Effector memory CD8-positive, alpha-beta T cell (primary cell): ENCODE results near the gene ZMYND8.
A peak's percentile ranks its signal among the peaks of the same experiment; 100 is the strongest.

Experiments
- ATAC-seq: fragments of 150-1000 bp; cut with Tn5 transposase; replicated peaks from 2 replicates; pipeline ENCODE4 v1.10.0; 2021; ENCODE audit warnings: mild to moderate bottlenecking, moderate library complexity
- DNase-seq, 3 experiments: peaks; one replicate each; pipeline ENCODE4 v3.0.0; 2021
- H3K27ac Mint-ChIP-seq, 2 donors: one replicate each; pipeline ENCODE4 v1.8.0; 2022; ENCODE audit warnings: mild to moderate bottlenecking in 2 of 2, mixed read lengths in 2 of 2, moderate library complexity in 2 of 2
- H3K27me3 Mint-ChIP-seq, 2 donors: one replicate each; pipeline ENCODE4 v1.8.0; 2022; ENCODE audit warnings: mixed read lengths in 2 of 2
- H3K36me3 Mint-ChIP-seq: one replicate; pipeline ENCODE4 v1.8.0; 2022; ENCODE audit warnings: mild to moderate bottlenecking, moderate library complexity, mixed read lengths; ENCODE audit not compliant: insufficient read depth
- H3K4me1 Mint-ChIP-seq, 2 donors: one replicate each; pipeline ENCODE4 v1.8.0; 2022; ENCODE audit warnings: low read depth in 2 of 2, mixed read lengths in 2 of 2
- H3K4me3 Mint-ChIP-seq, 2 donors: one replicate each; pipeline ENCODE4 v1.8.0; 2022; ENCODE audit warnings: mild to moderate bottlenecking in 2 of 2, mixed read lengths in 2 of 2, moderate library complexity in 2 of 2
- H3K9me3 Mint-ChIP-seq, 2 donors: one replicate each; pipeline ENCODE4 v1.8.0; 2022; ENCODE audit warnings: mixed read lengths in 2 of 2

Gene ZMYND8

GRCh38 chr20:47326658-47327268, 29.7 kb downstream of the ZMYND8 start:
- H3K4me3 Mint-ChIP-seq: no peak overlapping the region
- DNase-seq (no peak), ATAC-seq (no peak)
- peaks cover 12% of the 10 kb centered on the region for H3K36me3 Mint-ChIP-seq
- no peaks in the 10 kb centered on the region for H3K9me3 Mint-ChIP-seq
- no peaks in the 10 kb centered on the region for H3K27me3 Mint-ChIP-seq
- H3K27ac Mint-ChIP-seq: peak overlapping the region in 1 of 2 donors; percentile 12
- peaks cover 31 to 59% of the 10 kb centered on the region in 2 donors for H3K4me1 Mint-ChIP-seq

GRCh38 chr20:47325242-47325641, 31.3 kb downstream of the ZMYND8 start:
- peak overlapping the region; percentile 27 to 70 for H3K27ac Mint-ChIP-seq
- no peaks in the 10 kb centered on the region for H3K27me3 Mint-ChIP-seq
- no peak overlapping the region for H3K4me3 Mint-ChIP-seq
- ATAC-seq: no peak
- peaks cover 7% of the 10 kb centered on the region for H3K36me3 Mint-ChIP-seq
- peaks cover 31 to 54% of the 10 kb centered on the region in 2 donors for H3K4me1 Mint-ChIP-seq
- H3K9me3 Mint-ChIP-seq: no peaks in the 10 kb centered on the region
- no peak for DNase-seq

DNA sequence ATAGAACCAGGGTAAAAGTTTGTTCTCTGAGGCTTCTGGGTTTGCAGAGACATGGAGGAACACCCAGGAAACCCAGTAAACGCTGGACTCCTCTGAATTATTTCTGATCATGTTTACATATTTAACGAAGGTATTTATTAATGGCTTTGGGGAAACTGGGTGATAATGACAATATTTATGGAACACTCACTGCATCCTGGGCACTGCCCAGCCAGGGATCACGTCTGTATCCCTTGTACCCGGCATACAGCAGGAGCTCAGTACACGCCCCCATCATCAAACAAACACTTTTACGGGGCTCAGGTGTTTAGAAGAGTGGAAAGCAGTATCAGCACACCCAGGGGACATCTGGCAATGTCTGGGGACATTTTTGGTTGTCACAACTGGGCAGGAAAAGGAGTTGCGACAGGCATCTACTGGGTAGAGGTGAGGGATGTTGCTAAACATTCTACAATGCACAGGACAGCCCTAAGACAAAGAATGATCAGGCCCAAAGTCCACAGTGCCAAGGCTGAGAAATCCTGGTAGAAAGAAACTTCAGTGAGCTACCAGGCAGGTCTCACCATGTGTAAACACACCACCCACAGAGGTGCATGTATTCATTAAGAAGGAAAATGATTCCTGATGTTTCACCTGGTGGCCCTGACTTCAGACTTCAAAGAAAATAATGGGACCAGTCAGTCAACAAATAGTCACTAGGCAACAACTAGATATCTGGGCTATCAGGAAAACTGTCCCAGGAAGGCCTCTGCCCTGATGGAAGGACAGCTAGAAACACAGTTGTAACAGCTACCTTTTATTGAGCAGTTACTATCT, 35.3 kb downstream of the ZMYND8 start:
- Mint-ChIP-seq H3K4me3 (no peak overlapping the region), H3K27me3 (no peaks in the 10 kb centered on the region), H3K4me1 (peaks cover 50 to 54% of the 10 kb centered on the region in 2 donors), H3K27ac (peak overlapping the region; percentile 70 to 87), H3K9me3 (no peaks in the 10 kb centered on the region), H3K36me3 (peaks cover 11% of the 10 kb centered on the region)
- no peak for DNase-seq
- ATAC-seq: no peak

GRCh38 chr20:47319517-47320252, 36.8 kb downstream of the ZMYND8 start:
- DNase-seq (no peak), ATAC-seq (no peak)
- H3K9me3 Mint-ChIP-seq: no peaks in the 10 kb centered on the region
- H3K27ac Mint-ChIP-seq: peak overlapping the region; percentile 67 to 87
- H3K36me3 Mint-ChIP-seq: peaks cover 10% of the 10 kb centered on the region
- H3K27me3 Mint-ChIP-seq: no peaks in the 10 kb centered on the region
- peak overlapping the region in 1 of 2 donors; percentile 51 for H3K4me3 Mint-ChIP-seq
- H3K4me1 Mint-ChIP-seq: peaks cover 52 to 57% of the 10 kb centered on the region in 2 donors

DNA sequence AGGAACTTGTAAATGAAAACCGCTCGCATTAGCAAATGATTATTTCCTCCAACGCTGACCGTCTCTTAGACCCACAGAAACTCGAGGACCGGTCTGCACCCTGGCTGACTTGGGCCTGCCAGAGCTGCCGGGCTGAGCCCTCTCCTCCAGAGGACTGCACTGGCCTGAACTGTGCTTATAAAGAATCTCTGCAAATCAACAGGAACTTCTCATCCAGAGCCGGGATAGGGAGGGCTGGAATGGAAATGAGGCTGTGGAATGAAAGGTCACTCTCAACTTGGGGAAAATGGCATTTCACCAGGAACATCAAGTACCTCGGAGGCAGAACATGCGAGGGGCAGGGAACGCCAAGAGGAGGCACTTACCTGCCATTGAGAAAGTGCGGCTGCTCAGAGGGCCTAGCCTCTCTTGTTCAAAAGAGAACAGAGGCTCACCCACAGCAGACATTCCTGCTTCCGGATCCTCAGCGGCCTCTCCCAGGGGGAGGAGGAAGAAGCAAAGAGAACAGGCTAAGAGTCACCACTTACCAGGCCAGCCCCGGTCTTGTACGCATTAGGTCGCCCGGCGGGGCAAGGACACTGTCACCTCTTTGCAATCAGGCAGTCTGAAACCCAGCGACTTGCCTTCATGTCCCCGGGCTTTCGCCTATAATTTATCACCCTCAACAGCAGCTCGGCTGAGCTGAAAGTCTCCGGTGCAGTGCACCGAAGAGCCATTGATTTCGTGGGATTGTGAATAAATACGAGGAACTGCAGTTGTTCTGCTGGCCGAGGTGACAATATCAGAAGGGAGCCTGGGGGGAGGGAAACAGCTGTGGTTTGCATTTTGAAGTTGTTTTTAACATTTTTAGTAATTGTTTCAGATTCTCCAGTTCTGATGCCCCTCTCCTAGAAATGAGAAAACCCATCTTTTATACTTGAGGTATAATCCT, 37.6 kb downstream of the ZMYND8 start:
- no peak for ATAC-seq
- DNase-seq: no peak

GRCh38 chr20:47318027-47318585, 38.4 kb downstream of the ZMYND8 start:
- peak overlapping the region; percentile 87 to 90 for H3K27ac Mint-ChIP-seq
- H3K27me3 Mint-ChIP-seq: no peaks in the 10 kb centered on the region

More for the DNA sequence above, 37.6 kb downstream of the ZMYND8 start:
- H3K9me3 Mint-ChIP-seq: no peaks in the 10 kb centered on the region
- H3K4me1 Mint-ChIP-seq: peaks cover 51 to 57% of the 10 kb centered on the region in 2 donors
- H3K4me3 Mint-ChIP-seq: peak overlapping the region; percentile 37 to 51
- H3K27ac Mint-ChIP-seq: peak overlapping the region; percentile 87 to 90
- peaks cover 7% of the 10 kb centered on the region for H3K36me3 Mint-ChIP-seq
- no peaks in the 10 kb centered on the region for H3K27me3 Mint-ChIP-seq

GRCh38 chr20:47317127-47317895, 39.2 kb downstream of the ZMYND8 start:
- peak; percentile 1 to 13 (median 8) for DNase-seq
- Mint-ChIP-seq H3K4me1 (peaks cover 44 to 48% of the 10 kb centered on the region in 2 donors), H3K4me3 (peak overlapping the region in 1 of 2 donors; percentile 51), H3K27ac (peak overlapping the region; percentile 87 to 90), H3K36me3 (peaks cover 11% of the 10 kb centered on the region), H3K9me3 (no peaks in the 10 kb centered on the region), H3K27me3 (no peaks in the 10 kb centered on the region)
- ATAC-seq: peak; percentile 76

More at GRCh38 chr20:47318027-47318585, 38.4 kb downstream of the ZMYND8 start:
- ATAC-seq: no peak
- DNase-seq: no peak
- no peaks in the 10 kb centered on the region for H3K9me3 Mint-ChIP-seq
- peaks cover 50 to 51% of the 10 kb centered on the region in 2 donors for H3K4me1 Mint-ChIP-seq
- peak overlapping the region; percentile 37 to 51 for H3K4me3 Mint-ChIP-seq
- H3K36me3 Mint-ChIP-seq: peaks cover 10% of the 10 kb centered on the region

DNA sequence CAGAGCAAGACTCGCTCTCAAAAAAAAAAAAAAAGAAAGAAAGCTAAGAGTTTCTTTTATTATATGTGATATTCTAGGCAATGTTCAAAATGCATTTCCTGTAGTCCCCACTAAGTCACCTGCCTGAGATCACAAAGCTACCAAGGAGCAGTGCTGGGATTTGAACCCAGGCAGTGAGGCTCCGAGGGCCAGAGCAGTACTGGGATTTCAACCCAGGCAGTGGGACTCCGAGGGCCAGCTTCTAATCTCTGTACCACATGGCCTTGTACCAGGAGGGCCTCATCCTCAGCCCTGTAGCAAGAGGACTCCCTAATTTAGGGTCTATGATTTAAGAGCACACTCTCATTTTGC, 39.7 kb downstream of the ZMYND8 start:
- peak overlapping the region in 1 of 2 donors; percentile 34 for H3K4me3 Mint-ChIP-seq
- no peaks in the 10 kb centered on the region for H3K27me3 Mint-ChIP-seq
- H3K36me3 Mint-ChIP-seq: peaks cover 14% of the 10 kb centered on the region
- H3K4me1 Mint-ChIP-seq: peaks cover 44 to 48% of the 10 kb centered on the region in 2 donors
- DNase-seq: no peak
- no peak for ATAC-seq
- H3K9me3 Mint-ChIP-seq: no peaks in the 10 kb centered on the region
- H3K27ac Mint-ChIP-seq: peak overlapping the region; percentile 60 to 87

DNA sequence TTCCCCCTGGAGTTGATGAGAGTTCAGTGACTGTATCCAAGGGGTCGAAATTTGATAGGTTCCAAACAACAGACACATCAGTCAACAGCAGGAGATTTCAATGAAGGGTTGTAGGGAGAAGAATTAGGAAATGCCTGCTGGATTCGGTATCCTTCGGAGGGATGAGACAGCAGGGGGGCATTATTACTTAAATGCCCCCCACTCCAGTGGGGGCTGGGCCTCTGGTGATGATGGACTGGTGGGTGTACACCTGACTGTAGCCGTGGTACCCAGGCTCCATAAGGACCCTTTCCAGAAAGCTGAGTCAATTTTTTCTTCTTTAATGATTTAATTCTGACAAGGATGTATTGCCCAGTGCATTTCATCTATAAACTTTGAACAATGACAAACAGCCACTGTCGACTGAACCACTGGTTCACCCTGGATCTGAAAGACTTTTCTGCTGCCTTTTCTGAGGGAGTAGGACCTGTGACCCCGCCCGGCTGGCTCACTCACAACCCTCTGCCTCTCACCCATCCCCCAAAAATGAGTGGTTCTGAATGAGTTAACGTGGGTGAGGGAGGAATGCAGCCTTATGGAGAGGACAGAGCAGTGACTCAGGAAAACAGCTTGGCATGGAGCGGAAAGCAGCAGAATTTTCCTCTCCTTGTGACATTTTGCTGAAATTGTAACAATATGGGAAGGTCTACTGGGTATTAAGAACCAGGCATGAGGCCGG, 41.0 kb downstream of the ZMYND8 start:
- H3K27me3 Mint-ChIP-seq: no peaks in the 10 kb centered on the region
- peak overlapping the region in 1 of 2 donors; percentile 17 for H3K4me3 Mint-ChIP-seq
- no peaks in the 10 kb centered on the region for H3K9me3 Mint-ChIP-seq
- H3K4me1 Mint-ChIP-seq: peaks cover 42 to 44% of the 10 kb centered on the region in 2 donors
- no peak for DNase-seq
- H3K27ac Mint-ChIP-seq: peak overlapping the region; percentile 44 to 87
- ATAC-seq: no peak
- H3K36me3 Mint-ChIP-seq: peaks cover 17% of the 10 kb centered on the region

DNA sequence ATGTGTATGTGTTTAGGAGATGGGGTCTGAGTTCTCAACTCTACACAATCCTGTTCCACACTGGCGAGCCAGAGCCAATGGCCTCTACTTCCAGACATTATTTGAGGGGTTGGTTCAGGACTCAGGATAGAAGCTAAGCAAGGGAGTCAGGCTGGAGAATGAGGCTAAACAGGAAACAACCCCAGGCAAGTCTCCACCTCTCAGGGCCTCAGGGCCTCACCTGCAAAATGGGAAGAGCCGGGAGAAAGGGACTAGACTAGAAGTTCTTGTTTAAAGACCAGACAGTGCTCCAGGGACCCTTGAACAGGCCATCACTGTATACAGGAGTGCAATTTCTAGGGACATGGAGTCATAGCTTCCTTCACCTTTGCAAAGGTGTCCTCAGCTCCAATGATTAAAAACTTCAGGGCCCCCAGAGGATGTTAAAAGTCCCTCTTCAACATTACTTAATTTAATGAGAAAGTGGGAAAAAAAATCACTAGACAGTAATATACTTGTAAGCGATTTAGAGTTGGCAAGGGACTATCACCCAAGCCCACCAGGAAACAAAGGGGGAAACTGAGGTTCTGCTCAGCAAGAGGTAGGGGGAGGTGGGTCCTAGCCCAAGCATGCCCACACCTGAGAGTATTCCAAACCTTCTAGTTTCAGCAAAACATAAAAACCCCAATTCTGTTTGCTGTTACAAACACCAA, 41.7 kb downstream of the ZMYND8 start:
- H3K4me1 Mint-ChIP-seq: peaks cover 35 to 38% of the 10 kb centered on the region in 2 donors
- peaks cover 19% of the 10 kb centered on the region for H3K36me3 Mint-ChIP-seq
- DNase-seq (no peak), ATAC-seq (no peak)
- H3K27ac Mint-ChIP-seq: peak overlapping the region; percentile 31 to 87
- H3K27me3 Mint-ChIP-seq: no peaks in the 10 kb centered on the region
- no peaks in the 10 kb centered on the region for H3K9me3 Mint-ChIP-seq
- H3K4me3 Mint-ChIP-seq: no peak overlapping the region
